GM19468 (cell line): Measurements from ENCODE around the gene GFRA3.
A peak's percentile ranks its signal among the peaks of the same experiment; 100 is the strongest.
"Not testable (repeated sequence)": the region's sequence is repeated elsewhere in the genome, so short reads cannot be mapped to it uniquely, and the experiment has no call there.

ENCODE experiments used
- ATAC-seq: cut with Tn5 transposase; IDR thresholded peaks from one replicate; pipeline ENCODE4 v1.9.1; 2021; ENCODE audit warnings: mild to moderate bottlenecking, moderate library complexity, moderate number of reproducible peaks; ENCODE audit not compliant: unreplicated experiment; ENCODE audit errors: extremely low read depth

The GFRA3 gene

DNA sequence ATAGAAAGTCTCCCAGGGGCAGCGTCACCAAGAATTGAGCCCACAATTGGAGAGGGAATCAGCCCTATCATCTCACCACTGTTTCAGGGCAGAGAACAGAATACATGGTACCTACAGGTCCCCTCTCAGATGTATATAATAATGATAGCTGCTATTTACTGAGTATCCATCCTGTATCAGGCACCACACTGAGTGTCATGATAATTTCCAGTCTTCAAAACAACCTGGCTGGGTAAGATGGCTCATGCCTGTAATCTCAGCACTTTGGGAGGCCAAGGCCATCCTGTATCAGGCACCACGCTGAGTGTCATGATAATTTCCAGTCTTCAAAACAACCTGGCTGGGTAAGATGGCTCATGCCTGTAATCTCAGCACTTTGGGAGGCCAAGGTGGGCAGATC lies 26.6 kb downstream of the GFRA3 start:
- ATAC-seq, result not testable (repeated sequence)

DNA sequence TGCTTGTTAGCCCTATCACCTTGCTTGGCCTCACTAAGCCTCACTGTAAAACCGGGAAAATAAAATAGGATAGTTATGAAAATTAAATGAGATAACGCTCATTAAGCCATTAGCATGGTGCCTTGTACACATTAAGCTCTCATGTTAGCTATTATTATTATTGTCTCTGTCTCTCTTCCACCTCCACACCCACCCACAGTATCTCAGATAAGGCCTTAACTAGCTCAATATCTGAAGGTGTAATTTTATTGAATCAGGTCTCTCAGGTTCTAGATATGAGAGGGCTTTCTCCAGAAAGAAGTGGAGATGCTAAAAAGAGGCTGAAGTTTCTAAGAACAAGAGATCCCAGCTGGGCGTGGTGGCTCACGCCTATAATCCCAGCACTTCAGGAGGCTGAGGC lies 27.6 kb downstream of the GFRA3 start:
- no peak for ATAC-seq

DNA sequence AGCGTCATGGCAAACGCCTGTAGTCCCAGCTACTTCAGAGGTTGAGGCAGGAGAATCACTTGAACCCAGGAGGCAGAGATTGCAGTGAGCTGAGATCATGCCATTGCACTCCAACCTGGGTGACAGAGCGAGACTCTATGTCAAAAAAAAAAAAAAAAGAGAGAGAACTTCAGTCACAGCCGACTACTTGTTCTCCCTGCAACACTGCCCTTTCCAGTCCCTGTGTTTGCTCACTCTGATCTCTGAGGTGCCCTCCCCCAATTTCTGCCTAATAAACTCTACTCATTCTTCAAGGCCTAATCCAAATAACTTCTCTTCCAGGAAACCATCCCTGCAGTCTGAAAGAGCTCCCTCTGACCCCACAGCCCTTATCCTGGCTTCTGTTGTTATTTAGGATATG lies 28.1 kb downstream of the GFRA3 start:
- no peak for ATAC-seq

DNA sequence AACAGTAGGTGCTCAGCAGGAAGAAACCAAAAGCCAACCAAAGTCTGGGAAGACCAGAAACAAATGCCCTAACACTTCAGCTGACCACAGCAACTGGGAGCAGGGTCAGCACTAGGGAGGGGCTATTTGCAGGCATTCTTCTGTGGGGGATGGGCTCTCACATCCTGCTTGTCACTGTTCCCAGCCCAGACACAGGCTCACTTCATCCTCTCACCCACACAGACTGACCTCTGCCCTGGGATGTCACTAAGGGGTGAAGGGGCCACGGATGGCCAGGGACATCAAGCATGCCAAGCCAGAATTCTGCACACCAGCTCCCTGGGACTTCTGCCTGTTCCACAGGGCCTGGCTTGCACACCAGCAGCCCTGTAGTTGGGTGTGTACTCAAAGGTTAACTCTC lies 28.7 kb downstream of the GFRA3 start:
- no peak for ATAC-seq

DNA sequence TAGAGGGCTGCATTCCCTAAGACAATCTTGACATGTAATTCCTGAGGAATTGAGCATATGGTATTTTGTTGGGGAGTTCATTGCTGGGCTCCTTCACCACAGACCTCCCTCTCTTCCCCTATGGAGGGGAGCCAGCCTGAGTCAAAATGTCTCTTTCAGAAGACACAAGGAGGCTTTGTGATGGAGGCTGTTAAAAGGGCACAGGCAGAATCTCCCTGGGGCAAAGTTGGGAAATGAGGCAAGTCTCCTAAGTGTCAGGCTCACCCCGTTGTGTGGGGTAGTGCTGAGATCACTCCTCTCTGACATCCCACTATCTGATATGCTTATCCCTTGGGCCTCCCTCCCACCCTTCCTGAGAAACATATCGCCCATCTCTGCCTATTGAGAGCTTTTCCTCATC lies 30.6 kb downstream of the GFRA3 start:
- no peak for ATAC-seq

DNA sequence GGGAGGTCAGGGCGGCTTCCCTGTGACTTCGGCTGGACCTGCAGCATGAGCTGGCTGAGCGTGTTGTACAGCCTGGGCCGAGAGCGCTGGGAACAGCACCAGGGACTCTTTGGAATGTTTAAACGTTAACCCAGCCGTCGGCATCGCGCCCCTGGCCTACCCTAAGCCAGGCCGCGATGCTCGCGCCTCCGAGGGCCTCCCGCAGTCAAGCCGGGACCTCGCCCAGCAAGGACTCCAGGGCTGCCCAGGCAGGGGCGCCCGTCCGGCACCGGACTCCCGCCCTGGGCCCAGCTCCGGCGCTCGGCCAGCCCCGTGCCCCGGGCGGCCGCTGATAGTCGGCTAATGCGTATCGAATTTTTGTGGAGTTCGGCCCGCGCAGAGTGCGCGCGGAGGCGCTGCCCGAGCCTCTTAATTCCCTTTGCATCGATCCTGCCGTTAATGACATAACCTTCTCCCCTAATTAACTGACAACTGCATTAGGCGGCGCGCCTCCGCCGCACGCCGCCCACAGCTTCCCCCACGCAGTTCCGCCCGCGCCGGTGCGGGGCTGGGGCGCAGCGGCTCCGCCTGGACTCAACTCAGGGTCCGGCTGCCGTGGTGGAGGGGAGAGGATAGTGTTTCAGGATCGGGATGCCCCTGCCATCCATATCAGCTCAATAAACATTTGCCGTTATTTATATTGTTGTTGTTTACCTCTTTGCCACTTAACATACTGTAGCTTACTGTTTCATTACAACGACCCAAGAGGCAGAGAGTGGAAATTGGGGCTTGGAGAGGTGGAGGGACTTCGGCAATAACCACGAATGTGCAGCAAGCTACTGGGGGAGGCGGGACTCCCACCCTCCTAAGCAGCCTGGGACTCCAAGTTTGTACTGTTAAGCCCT lies 32.5 kb downstream of the GFRA3 start:
- ATAC-seq, result no peak

DNA sequence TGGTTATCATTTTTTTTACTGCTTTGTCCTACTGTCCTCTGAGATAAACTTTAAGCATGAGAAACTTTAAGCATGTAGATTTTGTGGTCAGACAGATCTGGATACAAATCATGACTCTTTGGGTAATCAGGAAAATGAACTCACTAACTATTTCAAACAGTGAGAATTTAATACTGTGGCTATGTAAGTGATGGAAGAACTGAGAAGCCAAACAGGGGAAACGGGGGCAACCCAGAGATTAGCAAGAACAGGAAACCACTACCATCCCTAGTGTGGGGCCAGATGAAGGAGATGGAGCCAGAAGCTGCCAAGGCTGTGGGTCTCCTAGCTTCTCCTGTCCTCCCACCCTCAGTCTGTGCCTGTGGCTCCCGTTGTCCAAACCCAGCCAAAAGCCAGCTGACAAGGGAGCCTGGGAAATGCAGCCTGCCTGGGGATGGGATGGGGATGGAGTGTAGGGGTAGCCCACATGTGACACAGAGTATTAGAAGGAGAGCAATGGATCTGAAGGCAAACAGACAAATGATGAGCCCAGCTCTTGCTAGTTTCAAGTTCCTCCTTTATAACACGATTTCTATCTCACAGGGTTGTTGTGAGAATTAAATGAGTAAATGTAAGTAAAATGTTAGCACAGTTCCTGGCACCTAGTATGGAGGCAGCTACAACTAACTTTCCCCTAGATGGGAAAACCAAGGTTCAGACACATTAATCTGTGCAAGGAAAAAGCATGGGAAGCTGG lies 33.6 kb downstream of the GFRA3 start:
- no peak for ATAC-seq

DNA sequence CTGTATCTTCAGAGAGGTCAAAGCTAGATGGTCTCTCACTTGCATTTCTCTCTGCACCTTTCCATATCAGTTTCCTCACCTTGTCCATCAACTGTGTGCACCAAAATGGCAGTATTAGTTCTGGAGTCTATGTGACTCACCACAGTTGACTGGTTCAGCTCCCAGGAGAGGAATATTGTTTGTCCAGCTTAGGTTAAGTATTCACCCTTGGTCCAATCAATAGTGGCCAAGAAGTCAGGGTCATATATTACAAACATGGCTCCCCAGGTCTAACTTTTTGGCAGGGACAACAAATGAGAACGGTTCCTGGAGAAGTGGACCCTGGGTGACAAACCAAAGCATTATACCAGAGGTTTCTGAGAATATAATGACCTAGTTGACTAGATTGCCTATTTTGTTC lies 36.4 kb downstream of the GFRA3 start:
- no peak for ATAC-seq

DNA sequence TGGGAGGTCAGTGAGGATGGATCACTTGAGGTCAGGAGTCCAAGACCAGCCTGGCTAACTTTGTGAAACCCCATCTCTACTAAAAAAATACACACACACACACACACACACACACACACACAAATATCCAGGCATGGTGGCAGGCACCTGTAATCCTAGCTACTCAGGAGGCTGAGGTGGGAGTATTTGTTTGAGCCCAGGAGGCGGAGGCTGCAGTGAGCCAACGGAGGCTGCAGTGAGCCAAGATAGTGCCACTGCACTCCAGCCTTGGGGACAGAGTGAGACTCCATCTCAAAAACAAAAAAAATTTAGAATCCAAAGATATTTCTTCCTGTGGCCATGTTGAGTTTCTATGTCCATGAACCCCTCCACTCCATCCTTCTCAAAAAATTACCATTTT lies 39.8 kb downstream of the GFRA3 start:
- ATAC-seq, result no peak

DNA sequence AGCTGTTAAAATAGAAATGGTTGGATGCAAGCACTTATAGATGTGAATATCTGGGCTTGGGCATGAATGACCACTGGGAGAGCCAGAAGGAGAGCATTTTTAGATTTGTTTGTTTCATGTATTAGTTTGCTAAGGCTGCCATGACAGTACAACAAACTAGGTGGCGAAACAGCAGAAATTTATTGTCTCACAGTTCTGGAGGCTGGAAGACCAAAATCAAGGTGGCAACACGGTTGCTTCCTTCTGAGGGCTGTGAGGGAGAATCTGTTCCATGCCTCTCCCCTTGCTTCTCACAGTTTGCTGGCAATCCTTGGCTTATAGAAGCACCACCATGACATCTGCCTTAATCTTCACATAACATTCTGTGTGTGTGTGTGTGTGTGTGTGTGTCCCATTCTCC lies 41.1 kb downstream of the GFRA3 start:
- no peak for ATAC-seq

DNA sequence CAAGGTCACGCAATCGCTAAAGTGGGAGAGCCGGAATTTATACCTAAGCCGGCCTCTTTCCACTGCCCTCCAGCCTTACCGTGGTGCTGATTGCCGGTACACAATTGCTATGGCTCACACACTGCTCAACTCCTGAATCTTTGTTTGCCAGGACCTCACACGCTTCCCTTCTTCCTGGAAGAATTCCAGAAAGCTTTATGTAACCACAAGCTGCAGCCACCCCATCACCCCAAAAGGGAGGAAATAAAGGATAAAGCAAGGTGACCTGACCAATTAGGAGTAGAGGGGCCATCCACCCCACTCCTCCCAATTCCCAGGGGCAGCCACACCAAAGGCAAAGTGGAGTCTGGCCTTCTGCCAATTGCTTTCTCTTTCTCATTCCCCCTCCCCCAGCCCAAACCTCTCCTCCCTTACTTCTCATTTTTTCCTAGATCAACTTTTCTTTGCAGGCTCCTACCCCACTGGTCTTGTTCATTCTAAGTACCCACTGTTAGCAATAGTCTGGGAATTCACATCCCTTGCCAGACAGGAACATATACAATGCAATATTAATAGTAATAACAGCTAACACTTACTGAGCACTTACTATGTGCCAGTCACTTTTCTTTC lies 43.3 kb downstream of the GFRA3 start:
- no peak for ATAC-seq

DNA sequence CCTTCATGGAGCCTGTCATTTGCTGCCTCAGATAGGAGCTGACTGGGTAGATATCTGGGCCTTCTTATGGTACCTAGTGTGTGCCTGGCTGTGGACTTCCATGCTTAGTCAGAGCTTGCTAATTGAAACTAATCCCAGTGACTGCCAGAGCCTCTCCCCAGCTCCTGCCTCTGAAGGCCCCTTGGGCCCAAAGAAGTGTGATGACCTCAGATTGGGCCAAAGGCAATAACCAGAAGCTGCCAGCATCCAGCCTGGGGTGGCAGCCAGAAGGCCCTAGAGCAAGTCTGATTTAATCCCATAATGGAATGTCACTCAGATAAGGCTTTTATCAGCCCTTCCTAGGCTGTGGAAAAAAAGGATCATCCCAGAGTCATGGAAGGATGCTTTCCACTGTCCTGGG lies 44.2 kb downstream of the GFRA3 start:
- ATAC-seq, result no peak

DNA sequence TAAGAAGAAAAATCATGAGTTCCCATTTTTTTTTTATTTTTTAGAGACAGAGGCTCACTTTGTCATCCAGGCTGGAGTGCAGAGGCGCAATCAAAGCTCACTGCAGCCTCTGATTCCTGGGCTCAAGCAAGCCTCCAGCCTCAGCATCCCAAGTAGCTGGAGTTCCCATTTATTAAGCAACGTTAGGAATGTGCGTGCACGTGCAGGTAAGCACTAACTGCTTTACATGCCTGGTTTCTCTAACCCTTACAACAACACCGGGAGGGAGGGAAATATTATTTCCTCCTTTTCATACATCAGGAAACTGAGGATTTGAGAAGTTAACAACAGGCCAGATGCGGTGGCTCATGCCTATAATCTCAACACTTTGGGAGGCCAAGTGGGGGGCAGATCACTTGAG lies 45.0 kb downstream of the GFRA3 start:
- no peak for ATAC-seq

DNA sequence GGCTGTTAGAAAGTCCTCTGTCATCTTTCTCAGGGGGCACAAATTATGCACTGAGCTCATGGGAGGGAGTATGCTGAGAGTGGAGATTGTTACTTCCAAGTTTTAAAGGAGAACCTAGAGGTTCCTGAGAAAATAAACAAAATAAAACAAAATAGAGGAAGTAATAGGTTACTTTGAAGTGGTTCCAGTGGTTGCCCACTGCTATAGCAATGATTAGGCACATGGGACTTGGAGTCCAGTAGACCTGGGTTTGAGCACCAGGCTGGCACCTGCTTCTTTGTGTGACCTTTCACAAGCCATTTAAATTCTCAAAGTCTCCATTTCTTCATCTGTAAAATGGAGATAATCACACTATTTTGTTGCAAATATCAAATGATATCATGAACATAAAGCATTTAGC lies 47.5 kb downstream of the GFRA3 start:
- no peak for ATAC-seq

DNA sequence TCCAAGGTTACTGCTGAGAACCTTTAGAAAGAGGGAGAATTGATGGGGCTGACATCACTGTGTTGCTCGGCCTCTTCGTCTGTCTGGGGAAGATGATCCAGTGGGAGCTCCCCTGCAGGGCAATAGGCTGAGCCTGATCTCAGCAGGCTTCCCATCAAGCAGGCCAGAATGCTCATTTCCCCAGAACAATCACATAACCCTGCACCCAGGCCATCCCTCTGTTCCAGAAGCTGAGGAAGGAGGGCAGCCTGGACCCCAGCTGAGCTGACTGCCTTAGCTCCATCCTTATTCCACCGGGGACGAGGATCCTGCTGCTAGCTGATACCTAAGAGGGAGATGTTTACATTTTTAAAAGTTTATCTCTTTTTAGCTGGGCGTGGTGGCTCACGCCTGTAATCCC lies 49.7 kb downstream of the GFRA3 start:
- no peak for ATAC-seq

DNA sequence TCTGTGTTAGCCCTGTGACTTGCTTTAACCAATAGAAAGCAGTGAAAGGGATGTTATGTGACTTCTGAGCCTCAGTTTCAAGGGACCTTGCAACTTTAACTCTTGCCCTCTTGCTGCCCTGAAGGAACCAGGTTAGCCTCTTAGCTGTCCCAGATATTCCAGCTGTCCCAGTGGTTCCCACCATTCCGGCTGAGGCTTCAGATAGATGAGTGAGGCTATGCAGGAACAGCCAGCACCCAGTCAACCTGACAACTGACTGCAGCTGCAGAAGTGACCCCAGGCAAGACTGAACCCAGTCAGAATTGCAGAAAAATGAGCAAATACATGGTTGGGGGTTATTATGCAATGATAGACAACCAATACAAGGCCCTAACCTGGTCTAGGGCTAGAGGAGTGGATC lies 50.9 kb downstream of the GFRA3 start:
- no peak for ATAC-seq

DNA sequence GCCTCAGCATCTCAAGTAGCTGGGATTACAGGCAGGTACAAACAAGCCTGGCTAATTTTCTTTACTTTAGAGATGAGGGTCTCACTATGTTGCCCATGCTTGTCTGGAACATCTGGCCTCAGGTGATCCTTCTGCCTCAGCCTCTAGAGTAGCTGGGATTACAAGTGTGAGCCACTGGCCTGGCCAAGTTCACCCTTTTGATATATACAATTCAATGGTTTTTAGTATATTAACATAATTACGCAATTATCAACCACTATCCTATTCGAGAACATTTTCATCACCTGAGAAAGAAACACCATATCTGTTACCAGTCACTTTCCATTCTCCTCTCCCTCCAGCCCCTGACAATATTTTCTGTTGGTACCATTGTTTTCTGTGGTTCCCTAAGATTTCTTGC lies 57.6 kb downstream of the GFRA3 start:
- ATAC-seq, result no peak

DNA sequence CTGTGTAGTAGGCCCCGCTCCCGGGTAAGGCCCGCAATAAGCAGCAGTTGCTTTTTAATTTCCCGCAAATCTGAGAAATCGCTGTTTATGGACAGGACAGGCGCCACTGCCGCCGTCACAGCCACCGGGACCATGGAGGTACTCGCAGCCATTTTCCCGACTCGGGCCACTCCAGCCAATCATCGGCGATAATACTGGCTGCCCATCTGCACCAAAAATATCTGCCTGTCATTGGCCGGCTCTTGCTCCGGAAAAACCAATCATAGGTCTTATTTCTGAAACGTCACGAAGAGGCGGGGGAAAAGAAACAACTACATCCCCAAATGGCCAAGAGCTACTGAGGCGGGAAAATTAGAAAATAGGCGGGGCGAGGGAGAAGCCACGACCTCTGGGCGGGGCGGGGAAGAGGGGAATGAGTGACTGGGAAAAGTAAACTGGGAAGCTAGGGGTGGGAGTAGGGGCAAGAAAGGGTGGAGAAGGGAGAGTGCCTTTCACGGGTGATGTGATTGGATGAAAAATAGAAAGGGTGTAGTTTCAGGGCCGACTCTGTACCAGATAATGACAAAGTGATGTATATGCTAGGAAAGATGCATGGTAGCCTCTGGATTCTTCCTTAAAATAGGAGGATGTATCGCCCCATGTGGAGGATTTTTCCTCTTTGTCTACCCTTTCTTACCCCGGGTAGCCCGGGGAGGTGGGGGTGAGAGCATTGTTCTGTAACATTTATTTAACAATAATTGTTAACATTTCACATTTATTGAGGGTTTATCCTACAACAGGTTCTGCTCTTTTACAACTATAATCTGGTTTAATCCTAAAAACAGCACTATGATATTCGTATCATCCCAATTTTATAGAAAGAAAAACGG lies 61.0 kb downstream of the GFRA3 start, which contains the start of gene CDC23:
Gene CDC23 (minus strand): TSS at position 163 of the 869 bp plus-strand sequence. CDS start 11 bp downstream, at position 152.
- peak; percentile 87 for ATAC-seq

DNA sequence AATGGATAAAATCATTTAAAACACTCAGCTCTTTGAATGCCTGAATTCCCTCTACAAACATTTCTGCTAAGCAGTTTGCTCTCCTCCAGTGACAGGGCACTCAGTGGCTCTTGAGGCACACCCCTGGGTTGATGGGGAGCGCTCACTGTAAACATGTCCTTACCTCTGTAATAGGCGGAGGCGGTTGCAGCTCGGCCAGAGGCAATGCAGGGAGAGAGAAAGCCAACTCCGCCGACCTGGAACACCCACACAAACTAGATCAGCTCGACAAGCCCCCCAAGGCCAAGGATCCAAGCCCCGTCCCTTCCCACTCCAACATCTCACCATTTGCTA lies 61.6 kb downstream of the GFRA3 start:
- no peak for ATAC-seq

DNA sequence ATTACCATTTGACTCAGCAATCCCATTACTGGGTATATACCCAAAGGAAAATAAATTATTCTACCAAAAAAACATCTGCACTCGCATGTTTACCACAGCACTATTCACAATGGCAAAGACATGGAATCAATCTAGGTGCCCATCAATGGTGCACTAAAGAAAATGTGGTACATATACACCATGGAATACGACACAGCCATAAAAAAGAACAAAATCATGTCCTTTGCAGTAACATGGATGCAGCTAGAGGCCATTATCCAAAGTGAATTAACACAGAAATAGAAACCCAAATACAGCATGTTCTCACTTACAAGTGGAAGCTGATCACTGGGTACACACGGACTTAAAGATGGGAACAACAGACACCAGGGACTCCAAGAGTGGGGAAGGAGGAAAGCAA lies 63.4 kb downstream of the GFRA3 start:
- no peak for ATAC-seq
